Fibroblast of the aortic adventitia (primary cell): ENCODE data around the gene NNMT. TPM values are rescaled to one million over a fixed set of nuclear protein-coding genes. Genes with fewer than 3 reads are reported as not detected.

Experiments used
- total RNA-seq: library from RNA; depleted of rRNA; stranded (reverse); fragments of >200 nt; gene quantifications from 2 replicates; pipeline ENCODE4 v1.2.3, GENCODE V29; 2012; ENCODE audit warnings: low replicate concordance

NNMT gene
- total RNA-seq, 1 donor, result 178 TPM

Other genes with a start within 250 kb of the NNMT start
- gene ZBTB16, start 236.7 kb upstream of the NNMT start, total RNA-seq, result 0.27 and 0.41 TPM in 2 replicates
- gene C11orf71, start 104.1 kb downstream of the NNMT start, total RNA-seq, result 2.5 and 4.2 TPM in 2 replicates
- 5.6 and 45.6 TPM in 2 replicates for gene RBM7, start 104.3 kb downstream of the NNMT start, total RNA-seq
- 162 and 571 TPM in 2 replicates for gene REXO2, start 143.1 kb downstream of the NNMT start, total RNA-seq